Neural progenitor cell (in vitro differentiated cells): ENCODE results near the gene WASHC4. TPM values are rescaled to one million over a fixed set of nuclear protein-coding genes. Genes with fewer than 3 reads are reported as not detected.

Experiments used
- DNase-seq: peaks from one replicate; pipeline ENCODE4 v3.0.0-alpha.2; 2016; ENCODE audit warnings: low spot score
- H2AFZ ChIP-seq: fragments of 200-600 bp; sonication (generic); replicated peaks from 2 replicates; pipeline ENCODE4 v1.6.1; 2016; ENCODE audit warnings: antibody characterized with exemption
- H3F3A ChIP-seq: fragments of 200-600 bp; sonication (generic); 2 replicates; pipeline ENCODE4 v1.6.1; 2016; ENCODE audit warnings: antibody characterized with exemption, low read depth
- H3K27ac ChIP-seq: fragments of 200-600 bp; sonication (generic); 2 replicates; pipeline ENCODE4 v1.5.1; 2016; ENCODE audit warnings: mild to moderate bottlenecking
- H3K27me3 ChIP-seq: fragments of 200-600 bp; sonication (generic); 2 replicates; pipeline ENCODE4 v1.6.1; 2016; ENCODE audit warnings: mild to moderate bottlenecking, moderate library complexity
- H3K36me3 ChIP-seq: fragments of 200-600 bp; sonication (generic); 2 replicates; pipeline ENCODE4 v1.5.1; 2016
- H3K4me1 ChIP-seq: fragments of 200-600 bp; sonication (generic); 2 replicates; pipeline ENCODE4 v1.6.1; 2016; ENCODE audit warnings: mixed run types
- H3K4me2 ChIP-seq: fragments of 200-600 bp; sonication (generic); 2 replicates; pipeline ENCODE4 v1.6.1; 2016
- H3K4me3 ChIP-seq: fragments of 200-600 bp; sonication (generic); 2 replicates; pipeline ENCODE4 v1.5.1; 2016
- H3K79me2 ChIP-seq: fragments of 200-600 bp; sonication (generic); 2 replicates; pipeline ENCODE4 v1.6.1; 2016; ENCODE audit warnings: low read depth
- H3K9ac ChIP-seq: fragments of 200-600 bp; sonication (generic); 2 replicates; pipeline ENCODE4 v1.6.1; 2016
- H3K9me3 ChIP-seq: fragments of 200-600 bp; sonication (generic); 2 replicates; pipeline ENCODE4 v1.5.1; 2016; ENCODE audit warnings: low read depth
- H4K20me1 ChIP-seq: fragments of 200-600 bp; sonication (generic); 2 replicates; pipeline ENCODE4 v1.6.1; 2016; ENCODE audit warnings: low read depth
- H3K27ac Mint-ChIP-seq: 3 replicates; pipeline ENCODE4 v1.8.0; 2021; ENCODE audit warnings: mixed read lengths
- H3K27me3 Mint-ChIP-seq: 2 replicates; pipeline ENCODE4 v1.8.0; 2022; ENCODE audit warnings: low read depth, mild to moderate bottlenecking, inconsistent platforms, moderate library complexity, mixed read lengths; ENCODE audit not compliant: insufficient read depth
- H3K36me3 Mint-ChIP-seq: 3 replicates; pipeline ENCODE4 v1.8.0; 2021; ENCODE audit warnings: mixed read lengths
- H3K4me1 Mint-ChIP-seq: 3 replicates; pipeline ENCODE4 v1.8.0; 2021; ENCODE audit warnings: mixed read lengths
- H3K4me3 Mint-ChIP-seq: 3 replicates; pipeline ENCODE4 v1.8.0; 2021; ENCODE audit warnings: mild to moderate bottlenecking, moderate library complexity, mixed read lengths
- H3K9me3 Mint-ChIP-seq: 3 replicates; pipeline ENCODE4 v1.8.0; 2020; ENCODE audit warnings: mixed read lengths
- EZH2 ChIP-seq: fragments of 200-600 bp; sonication (generic); IDR thresholded peaks from 2 replicates; pipeline ENCODE4 v1.6.1; 2017; ENCODE audit warnings: antibody characterized with exemption, mild to moderate bottlenecking, moderate library complexity
- EZH2phosphoT487 ChIP-seq: fragments of 200-600 bp; sonication (generic); IDR thresholded peaks from 2 replicates; pipeline ENCODE4 v1.6.1; 2017; ENCODE audit warnings: antibody characterized with exemption
- total RNA-seq: library from RNA; depleted of rRNA; stranded (reverse); fragments of >200 nt; gene quantifications from 2 replicates; pipeline ENCODE4 v1.2.3, GENCODE V29; 2015; ENCODE audit warnings: low replicate concordance
- TF ChIP-seq, protein P1 (sequence below): fragments of 200-600 bp; sonication (generic); IDR thresholded peaks from 2 replicates; pipeline ENCODE4 v1.5.1; 2017; ENCODE audit warnings: antibody characterized with exemption, mild to moderate bottlenecking

WASHC4 gene
- total RNA-seq, 1 donor from 2014 or later = 81.1 TPM

DNA sequence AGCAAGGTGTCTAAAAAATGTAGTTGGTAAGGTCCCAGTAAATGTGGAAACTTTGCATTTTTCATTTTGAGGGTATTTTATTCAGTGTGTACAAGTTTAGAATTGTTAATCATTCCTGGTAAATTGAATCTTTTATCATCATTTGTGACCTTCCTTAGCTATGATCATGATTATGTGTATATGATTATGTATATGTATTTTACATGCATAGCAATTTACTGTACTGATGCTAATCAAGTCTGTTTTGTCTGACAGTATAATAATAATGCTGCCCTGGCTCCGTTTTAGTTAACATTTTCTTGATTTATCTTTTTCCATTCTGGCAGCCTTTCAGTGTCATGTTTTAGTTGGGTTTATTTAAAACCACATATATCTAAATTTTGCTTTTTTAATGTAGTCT lies 9.4 kb downstream of the WASHC4 start:
- no peaks in the 10 kb centered on the region for H3K4me1 ChIP-seq
- TF ChIP-seq EZH2 = no peak
- TF ChIP-seq, protein P1, sequence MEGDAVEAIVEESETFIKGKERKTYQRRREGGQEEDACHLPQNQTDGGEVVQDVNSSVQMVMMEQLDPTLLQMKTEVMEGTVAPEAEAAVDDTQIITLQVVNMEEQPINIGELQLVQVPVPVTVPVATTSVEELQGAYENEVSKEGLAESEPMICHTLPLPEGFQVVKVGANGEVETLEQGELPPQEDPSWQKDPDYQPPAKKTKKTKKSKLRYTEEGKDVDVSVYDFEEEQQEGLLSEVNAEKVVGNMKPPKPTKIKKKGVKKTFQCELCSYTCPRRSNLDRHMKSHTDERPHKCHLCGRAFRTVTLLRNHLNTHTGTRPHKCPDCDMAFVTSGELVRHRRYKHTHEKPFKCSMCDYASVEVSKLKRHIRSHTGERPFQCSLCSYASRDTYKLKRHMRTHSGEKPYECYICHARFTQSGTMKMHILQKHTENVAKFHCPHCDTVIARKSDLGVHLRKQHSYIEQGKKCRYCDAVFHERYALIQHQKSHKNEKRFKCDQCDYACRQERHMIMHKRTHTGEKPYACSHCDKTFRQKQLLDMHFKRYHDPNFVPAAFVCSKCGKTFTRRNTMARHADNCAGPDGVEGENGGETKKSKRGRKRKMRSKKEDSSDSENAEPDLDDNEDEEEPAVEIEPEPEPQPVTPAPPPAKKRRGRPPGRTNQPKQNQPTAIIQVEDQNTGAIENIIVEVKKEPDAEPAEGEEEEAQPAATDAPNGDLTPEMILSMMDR = no peak
- no peak for TF ChIP-seq EZH2phosphoT487
- no peaks in the 10 kb centered on the region for H3K9me3 Mint-ChIP-seq
- DNase-seq = no peak
- no peaks in the 10 kb centered on the region for H3K27me3 ChIP-seq
- no peak overlapping the region for H2AFZ ChIP-seq
- H3K4me3 Mint-ChIP-seq = no peak overlapping the region
- no peak overlapping the region for H3K4me3 ChIP-seq
- H3F3A ChIP-seq = no peaks in the 10 kb centered on the region
- no peaks in the 10 kb centered on the region for H4K20me1 ChIP-seq
- no peaks in the 10 kb centered on the region for H3K4me1 Mint-ChIP-seq
- H3K36me3 Mint-ChIP-seq = peaks cover 30% of the 10 kb centered on the region
- H3K27ac Mint-ChIP-seq = no peak overlapping the region
- no peak overlapping the region for H3K4me2 ChIP-seq
- H3K9ac ChIP-seq = no peak overlapping the region
- no peak overlapping the region for H3K27ac ChIP-seq
- H3K36me3 ChIP-seq = peaks cover 42% of the 10 kb centered on the region
- H3K9me3 ChIP-seq = no peaks in the 10 kb centered on the region
- H3K27me3 Mint-ChIP-seq = no peaks in the 10 kb centered on the region
- H3K79me2 ChIP-seq = peaks cover 20% of the 10 kb centered on the region

DNA sequence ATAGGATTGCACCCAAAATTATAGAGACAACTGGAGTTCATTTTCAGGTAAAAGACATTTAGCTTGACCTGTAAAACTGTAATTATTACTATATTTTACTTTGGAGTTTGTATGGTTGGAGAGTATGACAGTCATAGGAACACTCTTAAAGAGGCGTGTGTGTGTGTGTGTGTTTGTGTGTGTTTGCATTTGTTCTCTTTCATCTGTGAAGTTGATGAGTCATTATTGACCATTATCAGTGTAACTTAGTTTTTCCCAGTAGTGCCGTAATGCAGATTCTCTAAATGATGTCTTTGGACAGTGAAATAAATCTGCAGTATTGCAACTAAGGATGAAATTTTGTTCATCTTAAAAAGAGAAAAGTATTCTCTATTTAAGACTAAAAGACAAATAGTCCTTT lies 13.0 kb downstream of the WASHC4 start:
- Mint-ChIP-seq H3K4me3 (no peak overlapping the region), H3K9me3 (no peaks in the 10 kb centered on the region), H3K27me3 (peaks cover 2% of the 10 kb centered on the region), H3K27ac (no peak overlapping the region), H3K4me1 (no peaks in the 10 kb centered on the region), H3K36me3 (peaks cover 35% of the 10 kb centered on the region)
- Histone ChIP-seq H4K20me1 (no peaks in the 10 kb centered on the region), H3K27me3 (no peaks in the 10 kb centered on the region), H3K4me3 (no peak overlapping the region), H2AFZ (no peak overlapping the region), H3K79me2 (no peaks in the 10 kb centered on the region), H3F3A (no peaks in the 10 kb centered on the region), H3K4me1 (no peaks in the 10 kb centered on the region), H3K4me2 (no peak overlapping the region), H3K27ac (no peak overlapping the region), H3K36me3 (peaks cover 43% of the 10 kb centered on the region), H3K9ac (no peak overlapping the region), H3K9me3 (no peaks in the 10 kb centered on the region)
- TF ChIP-seq, protein P1 = no peak
- TF ChIP-seq EZH2phosphoT487 (no peak), EZH2 (no peak)
- DNase-seq = no peak

DNA sequence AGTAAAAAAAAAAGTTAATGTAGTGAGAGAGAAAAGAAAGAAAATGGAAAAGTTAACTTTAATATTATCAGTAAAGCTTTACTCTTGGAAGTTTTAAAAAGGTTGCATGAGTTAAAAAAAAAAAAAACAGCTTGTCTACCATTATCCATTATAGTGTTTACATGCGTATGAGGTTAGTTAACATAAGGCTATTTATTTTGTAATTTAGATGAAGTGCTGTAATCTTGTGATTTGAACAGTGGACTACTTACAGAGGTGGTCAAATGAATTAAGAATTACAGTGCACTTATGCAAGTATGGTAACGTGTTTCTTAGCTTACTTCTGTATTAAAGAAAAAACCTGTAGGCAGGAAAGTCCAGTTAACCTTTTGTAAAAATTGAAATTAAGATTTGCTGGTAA lies 30.7 kb downstream of the WASHC4 start:
- Mint-ChIP-seq H3K27me3 (peaks cover 2% of the 10 kb centered on the region), H3K9me3 (no peaks in the 10 kb centered on the region), H3K36me3 (peaks cover 25% of the 10 kb centered on the region), H3K27ac (no peak overlapping the region), H3K4me1 (no peaks in the 10 kb centered on the region), H3K4me3 (no peak overlapping the region)
- Histone ChIP-seq H3K36me3 (peaks cover 33% of the 10 kb centered on the region), H3K9ac (no peak overlapping the region), H2AFZ (no peak overlapping the region), H4K20me1 (no peaks in the 10 kb centered on the region), H3K27ac (no peak overlapping the region), H3K4me1 (no peaks in the 10 kb centered on the region), H3K4me3 (no peak overlapping the region), H3F3A (no peaks in the 10 kb centered on the region), H3K4me2 (no peak overlapping the region), H3K27me3 (no peaks in the 10 kb centered on the region), H3K9me3 (no peaks in the 10 kb centered on the region), H3K79me2 (peaks cover 3% of the 10 kb centered on the region)
- DNase-seq = no peak
- no peak for TF ChIP-seq EZH2phosphoT487
- no peak for TF ChIP-seq EZH2
- TF ChIP-seq, protein P1 = no peak
